Astrocyte (in vitro differentiated cells and primary cell): Measurements from ENCODE around the gene SLC25A30. TPM values are rescaled to one million over a fixed set of nuclear protein-coding genes. Genes with fewer than 3 reads are reported as not detected.
"Not testable (repeated sequence)": the region's sequence is repeated elsewhere in the genome, so short reads cannot be mapped to it uniquely, and the experiment has no call there.

Source experiments
- DNase-seq: peaks from one replicate; pipeline ENCODE4 v3.0.0-alpha.2; 2010; ENCODE audit warnings: low read depth
- FAIRE-seq: peaks from 2 replicates; lab custom pipeline; 2011; peaks lifted over from hg19 to GRCh38; lab: Jason Lieb, UNC
- H2AFZ ChIP-seq: 2 replicates; pipeline ENCODE4 v1.6.0; 2012; ENCODE audit warnings: low read depth, low read length, inconsistent platforms
- H3K27ac ChIP-seq: 2 replicates; pipeline ENCODE4 v1.5.1; 2011; ENCODE audit warnings: low read depth, low read length, inconsistent platforms
- H3K27me3 ChIP-seq: 2 replicates; pipeline ENCODE4 v1.6.0; 2011; ENCODE audit warnings: low read length, inconsistent platforms; ENCODE audit not compliant: insufficient read depth
- H3K36me3 ChIP-seq: 2 replicates; pipeline ENCODE4 v1.5.1; 2011; ENCODE audit warnings: low read length, inconsistent platforms; ENCODE audit not compliant: insufficient read depth
- H3K4me1 ChIP-seq: 2 replicates; pipeline ENCODE4 v1.5.1; 2011; ENCODE audit warnings: low read length, inconsistent platforms; ENCODE audit not compliant: insufficient read depth
- H3K4me2 ChIP-seq: 2 replicates; pipeline ENCODE4 v1.6.0; 2012; ENCODE audit warnings: low read length, inconsistent platforms
- H3K4me3 ChIP-seq: 2 replicates; pipeline ENCODE4 v1.5.1; 2011; ENCODE audit warnings: low read depth, mild to moderate bottlenecking, low read length, inconsistent platforms; ENCODE audit not compliant: insufficient read depth
- H3K79me2 ChIP-seq: 2 replicates; pipeline ENCODE4 v1.6.0; 2012; ENCODE audit warnings: mild to moderate bottlenecking, low read length, inconsistent platforms; ENCODE audit not compliant: insufficient read depth
- H3K9ac ChIP-seq: 2 replicates; pipeline ENCODE4 v1.6.0; 2012; ENCODE audit warnings: mild to moderate bottlenecking, low read length, inconsistent platforms
- H3K9me3 ChIP-seq: 2 replicates; pipeline ENCODE4 v1.5.1; 2012; ENCODE audit warnings: low read depth, mild to moderate bottlenecking, low read length, inconsistent platforms; ENCODE audit not compliant: insufficient read depth
- H4K20me1 ChIP-seq: 2 replicates; pipeline ENCODE4 v1.6.0; 2012; ENCODE audit warnings: low read length, inconsistent platforms; ENCODE audit not compliant: insufficient read depth
- H3K27ac Mint-ChIP-seq: one replicate; pipeline ENCODE4 v1.8.0; 2021; ENCODE audit warnings: mild to moderate bottlenecking, mixed read lengths; ENCODE audit not compliant: unreplicated experiment
- H3K27me3 Mint-ChIP-seq: one replicate; pipeline ENCODE4 v1.8.0; 2021; ENCODE audit warnings: low read depth, mixed read lengths; ENCODE audit not compliant: unreplicated experiment
- H3K36me3 Mint-ChIP-seq: one replicate; pipeline ENCODE4 v1.8.0; 2021; ENCODE audit warnings: low read depth, mixed read lengths; ENCODE audit not compliant: unreplicated experiment
- H3K4me1 Mint-ChIP-seq: one replicate; pipeline ENCODE4 v1.8.0; 2021; ENCODE audit warnings: low read depth, mixed read lengths; ENCODE audit not compliant: unreplicated experiment
- H3K4me3 Mint-ChIP-seq: one replicate; pipeline ENCODE4 v1.8.0; 2021; ENCODE audit warnings: mild to moderate bottlenecking, moderate library complexity, mixed read lengths; ENCODE audit not compliant: unreplicated experiment
- H3K9me3 Mint-ChIP-seq: one replicate; pipeline ENCODE4 v1.8.0; 2021; ENCODE audit warnings: mild to moderate bottlenecking, mixed read lengths; ENCODE audit not compliant: unreplicated experiment
- EZH2 ChIP-seq: IDR thresholded peaks from 2 replicates; pipeline ENCODE4 v1.6.1; 2012; ENCODE audit warnings: mild to moderate bottlenecking, low read length, inconsistent platforms; ENCODE audit not compliant: insufficient read depth
- total RNA-seq: library from RNA; stranded (reverse); gene quantifications from 2 replicates; pipeline ENCODE4 v1.2.1, GENCODE V29; 2021
- TF ChIP-seq, protein P1 (sequence below): IDR thresholded peaks from 2 replicates; pipeline ENCODE4 v1.5.1; 2011; ENCODE audit warnings: low read depth, mild to moderate bottlenecking, inconsistent platforms, low read length, moderate library complexity; ENCODE audit not compliant: insufficient read depth

SLC25A30 gene
- total RNA-seq, 1 donor from 2014 or later: 14.3 TPM

GRCh38 chr13:45381196-45381595, 37.0 kb downstream of the SLC25A30 start:
- Mint-ChIP-seq H3K4me1 (no peaks in the 10 kb centered on the region), H3K36me3 (peaks cover 5% of the 10 kb centered on the region), H3K27me3 (no peaks in the 10 kb centered on the region), H3K9me3 (no peaks in the 10 kb centered on the region), H3K4me3 (no peak overlapping the region), H3K27ac (no peak overlapping the region)
- Histone ChIP-seq H2AFZ (no peak overlapping the region), H4K20me1 (no peaks in the 10 kb centered on the region), H3K4me3 (no peak overlapping the region), H3K27ac (no peak overlapping the region), H3K9me3 (no peaks in the 10 kb centered on the region), H3K36me3 (no peaks in the 10 kb centered on the region), H3K4me1 (no peaks in the 10 kb centered on the region), H3K79me2 (no peaks in the 10 kb centered on the region), H3K9ac (no peak overlapping the region), H3K27me3 (no peaks in the 10 kb centered on the region), H3K4me2 (no peak overlapping the region)
- DNase-seq (no peak), FAIRE-seq (no peak)
- no peak for TF ChIP-seq EZH2
- TF ChIP-seq, protein P1, sequence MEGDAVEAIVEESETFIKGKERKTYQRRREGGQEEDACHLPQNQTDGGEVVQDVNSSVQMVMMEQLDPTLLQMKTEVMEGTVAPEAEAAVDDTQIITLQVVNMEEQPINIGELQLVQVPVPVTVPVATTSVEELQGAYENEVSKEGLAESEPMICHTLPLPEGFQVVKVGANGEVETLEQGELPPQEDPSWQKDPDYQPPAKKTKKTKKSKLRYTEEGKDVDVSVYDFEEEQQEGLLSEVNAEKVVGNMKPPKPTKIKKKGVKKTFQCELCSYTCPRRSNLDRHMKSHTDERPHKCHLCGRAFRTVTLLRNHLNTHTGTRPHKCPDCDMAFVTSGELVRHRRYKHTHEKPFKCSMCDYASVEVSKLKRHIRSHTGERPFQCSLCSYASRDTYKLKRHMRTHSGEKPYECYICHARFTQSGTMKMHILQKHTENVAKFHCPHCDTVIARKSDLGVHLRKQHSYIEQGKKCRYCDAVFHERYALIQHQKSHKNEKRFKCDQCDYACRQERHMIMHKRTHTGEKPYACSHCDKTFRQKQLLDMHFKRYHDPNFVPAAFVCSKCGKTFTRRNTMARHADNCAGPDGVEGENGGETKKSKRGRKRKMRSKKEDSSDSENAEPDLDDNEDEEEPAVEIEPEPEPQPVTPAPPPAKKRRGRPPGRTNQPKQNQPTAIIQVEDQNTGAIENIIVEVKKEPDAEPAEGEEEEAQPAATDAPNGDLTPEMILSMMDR: no peak

DNA sequence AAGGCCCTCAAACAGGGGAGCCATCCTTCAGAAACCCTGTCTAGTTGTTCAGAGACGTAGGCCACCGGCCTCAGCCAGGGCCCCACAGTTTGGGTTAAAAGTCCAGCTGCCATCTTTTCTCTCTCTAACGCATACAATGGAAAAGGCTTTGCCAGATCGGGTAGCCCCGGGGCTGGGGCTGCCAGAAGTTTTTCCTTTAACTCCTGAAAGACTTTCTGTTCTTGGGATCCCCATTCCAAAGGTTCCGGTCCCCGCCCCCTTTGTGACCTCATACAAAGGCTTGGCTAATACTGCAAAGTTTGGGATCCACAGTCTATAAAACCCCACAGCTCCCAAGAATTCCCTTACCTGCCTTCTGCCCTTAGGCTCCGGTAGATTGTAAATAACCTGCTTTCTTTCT, 37.5 kb downstream of the SLC25A30 start:
- not testable (repeated sequence) for H3K4me2 ChIP-seq, H3K27me3 ChIP-seq, H3K9me3 Mint-ChIP-seq, H4K20me1 ChIP-seq, H2AFZ ChIP-seq, H3K27ac ChIP-seq, H3K79me2 ChIP-seq, H3K27me3 Mint-ChIP-seq, H3K36me3 Mint-ChIP-seq, H3K4me3 Mint-ChIP-seq, H3K4me1 ChIP-seq, DNase-seq, H3K36me3 ChIP-seq, H3K9me3 ChIP-seq, H3K27ac Mint-ChIP-seq, H3K4me3 ChIP-seq, H3K4me1 Mint-ChIP-seq, FAIRE-seq, H3K9ac ChIP-seq

DNA sequence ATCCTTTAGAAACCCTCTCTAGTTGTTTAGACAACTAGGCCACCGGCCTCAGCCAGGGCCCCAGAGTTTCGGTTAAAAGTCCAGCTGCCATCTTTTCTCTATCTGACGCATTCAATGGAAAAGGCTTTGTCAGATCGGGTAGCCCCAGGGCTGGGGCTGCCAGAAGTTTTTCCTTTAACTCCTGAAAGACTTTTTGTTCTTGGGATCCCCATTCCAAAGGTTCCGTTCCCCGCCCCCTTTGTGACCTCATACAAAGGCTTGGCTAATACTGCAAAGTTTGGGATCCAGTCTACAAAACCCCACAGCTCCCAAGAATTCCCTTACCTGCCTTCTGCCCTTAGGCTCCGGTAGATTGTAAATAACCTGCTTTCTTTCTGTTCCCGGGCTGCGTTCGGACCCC, 38.7 kb downstream of the SLC25A30 start:
- not testable (repeated sequence) for H3K4me3 ChIP-seq, H3K4me1 Mint-ChIP-seq, H3K36me3 Mint-ChIP-seq, H3K79me2 ChIP-seq, H3K4me1 ChIP-seq, H3K9ac ChIP-seq, H3K27ac Mint-ChIP-seq, FAIRE-seq, H3K9me3 Mint-ChIP-seq, H3K4me2 ChIP-seq, H3K9me3 ChIP-seq, H3K27me3 Mint-ChIP-seq, H2AFZ ChIP-seq, H3K27ac ChIP-seq, H3K4me3 Mint-ChIP-seq, H3K36me3 ChIP-seq, H4K20me1 ChIP-seq, DNase-seq, H3K27me3 ChIP-seq

DNA sequence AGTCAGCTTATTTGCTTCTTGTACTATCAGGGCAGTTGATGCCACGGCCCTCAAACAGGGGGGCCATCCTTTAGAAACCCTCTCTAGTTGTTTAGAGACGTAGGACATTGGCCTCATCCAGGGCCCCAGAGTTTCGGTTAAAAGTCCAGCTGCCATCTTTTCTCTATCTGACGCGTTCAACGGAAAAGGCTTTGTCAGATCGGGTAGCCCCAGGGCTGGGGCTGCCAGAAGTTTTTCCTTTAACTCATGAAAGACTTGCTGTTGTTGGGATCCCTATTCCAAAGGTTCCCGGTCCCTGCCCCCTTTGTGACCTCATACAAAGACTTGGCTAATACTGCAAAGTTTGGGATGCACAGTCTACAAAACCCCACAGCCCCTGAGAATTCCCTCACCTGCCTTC, 39.4 kb downstream of the SLC25A30 start:
- H4K20me1 ChIP-seq, H3K4me3 Mint-ChIP-seq, DNase-seq, H3K27me3 ChIP-seq, H3K4me2 ChIP-seq, H3K4me1 ChIP-seq, H3K4me1 Mint-ChIP-seq, H3K36me3 Mint-ChIP-seq, H3K27ac Mint-ChIP-seq, H3K9me3 ChIP-seq, H3K9ac ChIP-seq, H2AFZ ChIP-seq, H3K27ac ChIP-seq, FAIRE-seq, H3K36me3 ChIP-seq, H3K79me2 ChIP-seq, H3K4me3 ChIP-seq, H3K27me3 Mint-ChIP-seq, H3K9me3 Mint-ChIP-seq: not testable (repeated sequence)

GRCh38 chr13:45377314-45377713, 40.9 kb downstream of the SLC25A30 start:
- not testable (repeated sequence) for H3K4me3 Mint-ChIP-seq, H3K27ac ChIP-seq, H3K36me3 ChIP-seq, H3K79me2 ChIP-seq, FAIRE-seq, H3K4me2 ChIP-seq, H3K4me1 Mint-ChIP-seq, H3K4me1 ChIP-seq, H2AFZ ChIP-seq, H4K20me1 ChIP-seq, H3K9me3 ChIP-seq, H3K4me3 ChIP-seq, H3K27ac Mint-ChIP-seq, H3K9ac ChIP-seq, H3K9me3 Mint-ChIP-seq, H3K27me3 ChIP-seq, DNase-seq, H3K27me3 Mint-ChIP-seq
- H3K36me3 Mint-ChIP-seq: peaks cover 11% of the 10 kb centered on the region
